Body of pancreas (tissue), 4 donors: ENCODE results near the gene SLC25A34. TPM values are rescaled to one million over a fixed set of nuclear protein-coding genes. Genes with fewer than 3 reads are reported as not detected.

Experiments
- ATAC-seq: fragments of 150-250 bp; one replicate; pipeline ENCODE4 v1.9.1; 2016
- DNase-seq, 4 donors: peaks; one replicate each; pipeline ENCODE4 v3.0.0-alpha.2; 2019
- H3K27ac ChIP-seq, 4 donors: fragments of 200-600 bp; sonication (generic); 1 replicate in 3 of 4; 2 replicates in 1 of 4; pipeline versions ENCODE4 v1.5.1 to v1.6.1; 2016 to 2019; ENCODE audit warnings: mild to moderate bottlenecking in 1 of 4, mixed read lengths in 1 of 4, moderate library complexity in 1 of 4
- H3K27me3 ChIP-seq, 2 donors: fragments of 200-600 bp; sonication (generic); one replicate each; pipeline ENCODE4 v1.6.0; 2016; ENCODE audit warnings: mild to moderate bottlenecking in 1 of 2
- H3K36me3 ChIP-seq, 2 donors: fragments of 200-600 bp; sonication (generic); replicated peaks in 1 of 2; 2 replicates each; pipeline ENCODE4 v1.5.1; 2016; ENCODE audit warnings: low read depth in 2 of 2; ENCODE audit not compliant: insufficient read depth in 1 of 2
- H3K4me1 ChIP-seq: fragments of 200-600 bp; sonication (generic); one replicate; pipeline ENCODE4 v1.6.0; 2016
- H3K4me3 ChIP-seq, 2 donors: fragments of 200-600 bp; sonication (generic); 1 replicate in 1 of 2; 2 replicates in 1 of 2; pipeline ENCODE4 v1.5.1; 2016 to 2019
- H3K9me3 ChIP-seq, 3 donors: fragments of 200-600 bp; sonication (generic); 1 replicate in 2 of 3; 2 replicates in 1 of 3; pipeline ENCODE4 v1.5.1; 2016
- POLR2A ChIP-seq, 3 donors: fragments of 450-650 bp; IDR thresholded peaks; one replicate each; pipeline ENCODE4 v1.6.1; 2016; ENCODE audit warnings: antibody characterized with exemption in 3 of 3, mild to moderate bottlenecking in 2 of 3
- WGBS, 2 donors: methylation state at CpG; one replicate each; pipeline ENCODE4 v1.1.5; 2017; 5-methylcytosine and 5-hydroxymethylcytosine counted together
- intact Hi-C: fragments of 100-400 bp; cut with DNase I; formaldehyde crosslinking; loops from one replicate; pipeline ENCODE4 v1.15.1; 2023
- total RNA-seq, 2 donors: library from RNA; depleted of rRNA; stranded (reverse); fragments of >200 nt; gene quantifications; one replicate each; pipeline ENCODE4 v1.1.0, GENCODE V29; 2016
- TF ChIP-seq, protein P1 (sequence below), 7 experiments: fragments of 450-650 bp in 4 of 7; fragments of 200-600 bp in 3 of 7; sonication (generic) in 3 of 7; IDR thresholded peaks; one replicate each; pipeline ENCODE4 v1.5.1; 2016 to 2019; ENCODE audit warnings: antibody characterized with exemption in 7 of 7

SLC25A34 gene
- total RNA-seq, 2 donors from 2014 or later, result 5.7 to 6.9 TPM

DNA sequence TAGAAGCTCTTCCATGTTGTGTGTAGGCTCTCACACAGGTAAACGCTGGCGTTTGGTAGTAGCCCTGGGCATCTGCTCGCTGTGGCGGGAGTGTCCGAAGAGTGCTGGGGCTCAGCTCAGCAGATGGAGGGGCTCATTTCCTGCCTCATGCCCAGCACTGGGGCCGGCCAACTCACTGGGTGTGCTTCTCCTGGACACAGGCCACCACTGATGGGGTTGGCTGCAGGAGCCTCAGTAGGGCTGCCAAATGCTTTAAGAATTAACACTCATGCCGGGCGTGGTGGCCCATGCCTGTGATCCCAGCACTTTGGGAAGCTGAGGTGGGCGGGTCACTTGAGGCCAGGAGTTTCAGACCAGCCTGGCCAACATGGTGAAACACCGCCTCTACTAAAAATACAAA, 50.5 kb downstream of the SLC25A34 start:
- DNase-seq, result no peak
- TF ChIP-seq, protein P1, sequence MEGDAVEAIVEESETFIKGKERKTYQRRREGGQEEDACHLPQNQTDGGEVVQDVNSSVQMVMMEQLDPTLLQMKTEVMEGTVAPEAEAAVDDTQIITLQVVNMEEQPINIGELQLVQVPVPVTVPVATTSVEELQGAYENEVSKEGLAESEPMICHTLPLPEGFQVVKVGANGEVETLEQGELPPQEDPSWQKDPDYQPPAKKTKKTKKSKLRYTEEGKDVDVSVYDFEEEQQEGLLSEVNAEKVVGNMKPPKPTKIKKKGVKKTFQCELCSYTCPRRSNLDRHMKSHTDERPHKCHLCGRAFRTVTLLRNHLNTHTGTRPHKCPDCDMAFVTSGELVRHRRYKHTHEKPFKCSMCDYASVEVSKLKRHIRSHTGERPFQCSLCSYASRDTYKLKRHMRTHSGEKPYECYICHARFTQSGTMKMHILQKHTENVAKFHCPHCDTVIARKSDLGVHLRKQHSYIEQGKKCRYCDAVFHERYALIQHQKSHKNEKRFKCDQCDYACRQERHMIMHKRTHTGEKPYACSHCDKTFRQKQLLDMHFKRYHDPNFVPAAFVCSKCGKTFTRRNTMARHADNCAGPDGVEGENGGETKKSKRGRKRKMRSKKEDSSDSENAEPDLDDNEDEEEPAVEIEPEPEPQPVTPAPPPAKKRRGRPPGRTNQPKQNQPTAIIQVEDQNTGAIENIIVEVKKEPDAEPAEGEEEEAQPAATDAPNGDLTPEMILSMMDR (IDR thresholded peaks at IDR 0.05), result no peak
- no peak for TF ChIP-seq POLR2A (IDR thresholded peaks at IDR 0.05)
- 77 to 79% methylated on average over 3 to 8 of the region's 10 CpGs for WGBS, 2 donors

DNA sequence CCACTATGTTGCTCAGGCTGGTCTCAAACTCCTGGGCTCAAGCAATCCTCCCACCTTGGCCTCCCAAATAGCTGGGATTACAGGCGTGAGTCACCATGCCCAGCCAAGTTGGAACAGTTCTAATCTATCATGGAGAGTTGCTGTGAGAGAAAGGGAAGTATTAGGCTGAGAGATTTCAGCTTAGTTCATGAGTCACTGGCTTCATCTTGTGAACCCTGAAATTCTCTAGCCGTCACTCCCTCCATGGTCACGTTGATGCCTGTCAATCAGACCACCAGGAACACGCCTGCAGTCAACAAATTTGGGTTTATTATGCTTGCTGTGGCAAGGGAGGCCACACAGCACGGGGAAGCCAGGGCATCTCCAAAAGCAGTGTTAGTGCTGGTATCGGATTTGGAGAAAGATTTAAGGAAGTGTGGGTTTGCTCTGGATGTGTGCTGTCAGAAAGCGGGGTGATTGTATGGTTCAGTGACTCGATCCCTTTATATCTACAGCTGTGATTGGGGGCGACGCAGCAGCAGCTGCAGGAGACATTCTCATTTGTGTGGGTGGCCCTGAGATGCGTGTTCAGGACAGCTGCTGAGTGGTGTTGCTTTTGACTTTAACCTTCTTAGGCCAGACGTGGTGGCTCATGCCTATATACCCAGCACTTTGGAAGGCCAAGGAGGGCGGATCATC, 52.7 kb downstream of the SLC25A34 start:
- Histone ChIP-seq H3K27ac (peak overlapping the region in 2 of 4 donors; percentile 33 to 46), H3K4me3 (no peak overlapping the region), H3K9me3 (no peaks in the 10 kb centered on the region), H3K27me3 (no peaks in the 10 kb centered on the region), H3K4me1 (peaks cover 5% of the 10 kb centered on the region), H3K36me3 (peaks cover 0 to 6% of the 10 kb centered on the region in 2 donors)
- intact Hi-C loops, result no loop called here
- TF ChIP-seq, protein P1 (IDR thresholded peaks at IDR 0.05), result no peak
- TF ChIP-seq POLR2A (IDR thresholded peaks at IDR 0.05), result no peak
- 74 to 79% methylated on average over 8 to 13 of the region's 13 CpGs for WGBS, 2 donors
- DNase-seq (no peak), ATAC-seq (no peak)

More for the DNA sequence above, 50.5 kb downstream of the SLC25A34 start:
- Histone ChIP-seq H3K4me1 (no peaks in the 10 kb centered on the region), H3K36me3 (peaks cover 0 to 6% of the 10 kb centered on the region in 2 donors), H3K4me3 (no peak overlapping the region), H3K27ac (no peak overlapping the region), H3K27me3 (no peaks in the 10 kb centered on the region), H3K9me3 (no peaks in the 10 kb centered on the region)
- intact Hi-C loops, result no loop called here
- ATAC-seq, result no peak

Other genes with a start within 250 kb of the SLC25A34 start
- 10 to 100 TPM; 12.9 to 21.5 TPM for gene CASP9, start 212.0 kb upstream of the SLC25A34 start, total RNA-seq
- gene DNAJC16, start 209.4 kb upstream of the SLC25A34 start, total RNA-seq, result 10 to 100 TPM; 11.9 to 12.5 TPM
- under 1 TPM; 0.33 to 0.52 TPM for gene AGMAT, start 151.2 kb upstream of the SLC25A34 start, total RNA-seq
- 10 to 100 TPM; 18.8 to 30.1 TPM for gene DDI2, start 118.8 kb upstream of the SLC25A34 start, total RNA-seq
- gene PLEKHM2, start 51.9 kb upstream of the SLC25A34 start, total RNA-seq, result 10 to 100 TPM; 18.1 to 31.6 TPM
- not detected for gene TMEM82, start 6.2 kb downstream of the SLC25A34 start, total RNA-seq
- 10 to 100 TPM; 42.5 to 46.2 TPM for gene FBLIM1, start 22.5 kb downstream of the SLC25A34 start, total RNA-seq
- gene UQCRHL, start 71.4 kb downstream of the SLC25A34 start, total RNA-seq, result 1 to 10 TPM in 1 of 2 donors, under 1 TPM in 1; 0.66 to 1.0 TPM
- gene SPEN, start 111.4 kb downstream of the SLC25A34 start, total RNA-seq, result 10 to 100 TPM; 27.8 to 38.9 TPM
- 10 to 100 TPM; 28.8 to 73.2 TPM for gene ZBTB17, start 239.8 kb downstream of the SLC25A34 start, total RNA-seq